Measurements from ENCODE around the gene WDR88. TPM values are rescaled to one million over a fixed set of nuclear protein-coding genes. Genes with fewer than 3 reads are reported as not detected.

WDR88 gene
- total RNA-seq, 1 donor from 2014 or later: not detected

DNA sequence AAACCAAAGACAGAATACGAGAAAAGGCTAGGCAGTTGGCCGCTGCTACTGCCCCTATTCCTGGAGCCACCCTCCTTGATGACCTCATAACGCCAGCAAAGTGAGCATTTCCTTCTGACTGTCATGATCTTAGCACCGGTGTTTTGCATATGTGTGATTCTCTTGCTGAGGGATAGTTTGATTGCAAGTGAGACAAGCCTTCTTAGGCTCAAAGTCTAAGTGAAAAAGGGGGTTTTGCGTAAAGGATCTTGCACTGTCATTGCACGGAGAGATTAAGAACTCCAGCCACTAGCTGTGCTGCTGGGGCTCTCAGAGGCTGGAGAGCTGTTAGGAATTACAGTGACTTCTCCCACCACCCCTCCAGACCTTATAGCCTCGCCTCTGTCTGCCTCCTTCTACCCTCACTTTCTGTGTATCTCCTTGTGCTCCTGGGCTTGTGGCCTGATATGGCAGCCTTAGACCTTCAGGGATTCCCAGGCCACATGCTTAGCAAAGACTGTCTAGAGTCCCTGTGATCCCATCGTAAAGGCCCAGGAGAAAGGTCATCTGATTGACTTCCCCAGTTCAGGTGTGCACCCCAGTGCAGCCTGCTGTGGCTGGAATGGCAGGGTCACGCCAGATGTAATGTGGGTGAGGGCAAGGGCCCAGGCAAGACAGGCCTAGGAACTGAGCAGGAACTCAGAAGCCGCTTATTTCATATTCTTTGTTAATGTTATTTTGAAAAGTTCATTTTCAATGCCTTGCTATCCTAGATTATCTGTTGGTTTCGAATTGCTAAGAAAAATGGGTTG, 38.3 kb upstream of the WDR88 start:
- no peak for DNase-seq (ENCODE audit: low spot score)
- no peak for TF ChIP-seq CTCF (IDR thresholded peaks at IDR 0.05; ENCODE audit: unreplicated experiment)
- Mint-ChIP-seq H3K27me3 (ENCODE audit: unreplicated experiment) (peaks cover 2% of the 10 kb centered on the region), H3K27ac (ENCODE audit: unreplicated experiment) (no peak overlapping the region), H3K9me3 (ENCODE audit: unreplicated experiment) (no peaks in the 10 kb centered on the region), H3K4me1 (ENCODE audit: unreplicated experiment) (no peaks in the 10 kb centered on the region), H3K36me3 (ENCODE audit: low read depth, unreplicated experiment) (peaks cover 31% of the 10 kb centered on the region), H3K4me3 (ENCODE audit: unreplicated experiment) (no peak overlapping the region)

GRCh38 chr19:33094436-33095067, 37.4 kb upstream of the WDR88 start:
- Mint-ChIP-seq H3K36me3 (ENCODE audit: low read depth, unreplicated experiment) (peaks cover 24% of the 10 kb centered on the region), H3K27ac (ENCODE audit: unreplicated experiment) (no peak overlapping the region), H3K4me3 (ENCODE audit: unreplicated experiment) (no peak overlapping the region), H3K4me1 (ENCODE audit: unreplicated experiment) (no peaks in the 10 kb centered on the region), H3K9me3 (ENCODE audit: unreplicated experiment) (no peaks in the 10 kb centered on the region), H3K27me3 (ENCODE audit: unreplicated experiment) (no peaks in the 10 kb centered on the region)
- no peak for TF ChIP-seq CTCF (IDR thresholded peaks at IDR 0.05; ENCODE audit: unreplicated experiment)
- no peak for DNase-seq (ENCODE audit: low spot score)

DNA sequence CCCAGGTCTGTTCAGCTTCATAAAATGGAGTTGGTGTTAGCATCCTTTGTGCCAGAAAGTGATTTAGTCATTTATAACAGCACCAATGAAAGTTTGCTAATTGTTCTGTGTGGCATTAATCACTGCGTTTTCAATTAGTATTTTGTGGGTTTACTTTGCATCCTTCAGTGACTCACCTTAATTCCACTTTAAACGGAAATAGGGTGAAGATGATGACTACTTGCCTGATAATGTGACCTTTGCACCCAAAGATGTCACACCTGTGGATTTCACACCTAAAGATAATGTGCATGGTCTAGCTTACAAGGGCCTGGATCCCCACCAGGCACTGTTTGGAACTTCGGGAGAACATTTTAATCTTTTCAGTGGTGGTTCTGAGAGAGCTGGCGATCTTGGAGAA, 35.9 kb upstream of the WDR88 start:
- no peaks in the 10 kb centered on the region for H3K9me3 Mint-ChIP-seq (ENCODE audit: unreplicated experiment)
- DNase-seq (ENCODE audit: low spot score): no peak
- no peak overlapping the region for H3K4me3 Mint-ChIP-seq (ENCODE audit: unreplicated experiment)
- no peaks in the 10 kb centered on the region for H3K4me1 Mint-ChIP-seq (ENCODE audit: unreplicated experiment)
- no peak overlapping the region for H3K27ac Mint-ChIP-seq (ENCODE audit: unreplicated experiment)
- no peak for TF ChIP-seq CTCF (IDR thresholded peaks at IDR 0.05; ENCODE audit: unreplicated experiment)
- no peaks in the 10 kb centered on the region for H3K27me3 Mint-ChIP-seq (ENCODE audit: unreplicated experiment)
- H3K36me3 Mint-ChIP-seq (ENCODE audit: low read depth, unreplicated experiment): peaks cover 20% of the 10 kb centered on the region

DNA sequence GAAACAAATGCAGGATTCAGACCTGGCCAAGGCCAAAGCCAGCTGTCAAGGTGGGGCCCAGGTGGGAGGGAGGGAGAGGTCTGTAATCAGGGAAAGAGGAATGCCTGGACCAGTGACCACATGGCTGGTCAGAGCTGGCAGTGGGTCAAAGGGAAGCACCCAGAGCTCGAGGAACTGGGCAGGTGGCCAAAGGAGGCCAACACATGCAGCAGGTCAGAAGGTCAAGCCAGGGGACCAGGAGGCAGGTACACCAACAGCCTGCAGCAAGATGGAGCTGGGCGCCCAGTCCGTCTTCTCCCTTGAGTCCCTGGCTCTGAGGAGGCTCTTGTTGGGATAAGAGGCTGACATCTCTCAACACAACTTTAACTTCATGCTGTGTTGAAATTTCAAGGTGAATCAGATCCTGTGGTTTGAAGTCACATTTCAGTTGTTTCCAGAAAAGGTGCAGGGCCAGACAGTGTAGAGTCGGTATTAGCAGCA, 33.8 kb upstream of the WDR88 start:
- Mint-ChIP-seq H3K36me3 (ENCODE audit: low read depth, unreplicated experiment) (peaks cover 25% of the 10 kb centered on the region), H3K4me1 (ENCODE audit: unreplicated experiment) (no peaks in the 10 kb centered on the region), H3K9me3 (ENCODE audit: unreplicated experiment) (no peaks in the 10 kb centered on the region), H3K4me3 (ENCODE audit: unreplicated experiment) (peak overlapping the region; percentile 40), H3K27me3 (ENCODE audit: unreplicated experiment) (no peaks in the 10 kb centered on the region), H3K27ac (ENCODE audit: unreplicated experiment) (no peak overlapping the region)
- no peak for DNase-seq (ENCODE audit: low spot score)
- TF ChIP-seq CTCF (IDR thresholded peaks at IDR 0.05; ENCODE audit: unreplicated experiment): no peak

All from endothelial cell (in vitro differentiated cells).